ENCODE results near the gene FOSB. TPM values are rescaled to one million over a fixed set of nuclear protein-coding genes. Genes with fewer than 3 reads are reported as not detected.
A peak's percentile ranks its signal among the peaks of the same experiment; 100 is the strongest.

Gene FOSB
- total and polyA plus RNA-seq, 9 of the 15 experiments (the other 6 are each of a cell fraction or from before 2014, with no cell fraction given), result 0.11 to 2.7 (median 0.73) TPM

DNA sequence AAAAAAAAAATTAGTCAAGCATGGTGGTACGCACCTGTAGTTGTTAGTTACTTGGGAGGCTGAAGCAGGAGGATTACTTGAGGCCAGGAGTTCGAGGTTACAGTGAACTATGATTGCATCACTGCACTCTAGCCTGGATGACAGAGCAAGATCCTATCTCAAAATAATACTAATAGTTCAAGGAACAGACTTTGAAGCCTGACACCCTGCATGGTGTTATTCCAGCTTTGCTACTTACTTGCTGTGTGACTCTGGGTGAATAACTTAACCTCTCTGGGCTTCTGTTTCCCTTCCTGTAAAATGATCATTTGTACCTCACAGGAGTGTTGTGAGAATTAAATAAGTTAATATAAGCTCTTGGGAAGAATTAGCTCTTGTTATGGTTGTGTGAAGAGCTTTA lies 3.5 kb upstream of the FOSB start (continued):
- TF ChIP-seq, protein P1, sequence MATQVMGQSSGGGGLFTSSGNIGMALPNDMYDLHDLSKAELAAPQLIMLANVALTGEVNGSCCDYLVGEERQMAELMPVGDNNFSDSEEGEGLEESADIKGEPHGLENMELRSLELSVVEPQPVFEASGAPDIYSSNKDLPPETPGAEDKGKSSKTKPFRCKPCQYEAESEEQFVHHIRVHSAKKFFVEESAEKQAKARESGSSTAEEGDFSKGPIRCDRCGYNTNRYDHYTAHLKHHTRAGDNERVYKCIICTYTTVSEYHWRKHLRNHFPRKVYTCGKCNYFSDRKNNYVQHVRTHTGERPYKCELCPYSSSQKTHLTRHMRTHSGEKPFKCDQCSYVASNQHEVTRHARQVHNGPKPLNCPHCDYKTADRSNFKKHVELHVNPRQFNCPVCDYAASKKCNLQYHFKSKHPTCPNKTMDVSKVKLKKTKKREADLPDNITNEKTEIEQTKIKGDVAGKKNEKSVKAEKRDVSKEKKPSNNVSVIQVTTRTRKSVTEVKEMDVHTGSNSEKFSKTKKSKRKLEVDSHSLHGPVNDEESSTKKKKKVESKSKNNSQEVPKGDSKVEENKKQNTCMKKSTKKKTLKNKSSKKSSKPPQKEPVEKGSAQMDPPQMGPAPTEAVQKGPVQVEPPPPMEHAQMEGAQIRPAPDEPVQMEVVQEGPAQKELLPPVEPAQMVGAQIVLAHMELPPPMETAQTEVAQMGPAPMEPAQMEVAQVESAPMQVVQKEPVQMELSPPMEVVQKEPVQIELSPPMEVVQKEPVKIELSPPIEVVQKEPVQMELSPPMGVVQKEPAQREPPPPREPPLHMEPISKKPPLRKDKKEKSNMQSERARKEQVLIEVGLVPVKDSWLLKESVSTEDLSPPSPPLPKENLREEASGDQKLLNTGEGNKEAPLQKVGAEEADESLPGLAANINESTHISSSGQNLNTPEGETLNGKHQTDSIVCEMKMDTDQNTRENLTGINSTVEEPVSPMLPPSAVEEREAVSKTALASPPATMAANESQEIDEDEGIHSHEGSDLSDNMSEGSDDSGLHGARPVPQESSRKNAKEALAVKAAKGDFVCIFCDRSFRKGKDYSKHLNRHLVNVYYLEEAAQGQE (IDR thresholded peaks at IDR 0.05; ENCODE audit: borderline replicate concordance), result no peak
- TF ChIP-seq, protein P1 (CRISPR knock-in tag; IDR thresholded peaks at IDR 0.05; ENCODE audit: low read depth), result no peak
- TF ChIP-seq FOXJ3 (CRISPR knock-in tag; IDR thresholded peaks at IDR 0.05), result no peak
- TF ChIP-seq, protein P2, sequence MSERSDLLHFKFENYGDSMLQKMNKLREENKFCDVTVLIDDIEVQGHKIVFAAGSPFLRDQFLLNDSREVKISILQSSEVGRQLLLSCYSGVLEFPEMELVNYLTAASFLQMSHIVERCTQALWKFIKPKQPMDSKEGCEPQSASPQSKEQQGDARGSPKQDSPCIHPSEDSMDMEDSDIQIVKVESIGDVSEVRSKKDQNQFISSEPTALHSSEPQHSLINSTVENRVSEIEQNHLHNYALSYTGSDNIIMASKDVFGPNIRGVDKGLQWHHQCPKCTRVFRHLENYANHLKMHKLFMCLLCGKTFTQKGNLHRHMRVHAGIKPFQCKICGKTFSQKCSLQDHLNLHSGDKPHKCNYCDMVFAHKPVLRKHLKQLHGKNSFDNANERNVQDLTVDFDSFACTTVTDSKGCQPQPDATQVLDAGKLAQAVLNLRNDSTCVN (CRISPR knock-in tag; IDR thresholded peaks at IDR 0.05), result no peak
- peak; percentile 80 to 88 for TF ChIP-seq KDM1A (IDR thresholded peaks at IDR 0.05)
- TF ChIP-seq, protein P3, sequence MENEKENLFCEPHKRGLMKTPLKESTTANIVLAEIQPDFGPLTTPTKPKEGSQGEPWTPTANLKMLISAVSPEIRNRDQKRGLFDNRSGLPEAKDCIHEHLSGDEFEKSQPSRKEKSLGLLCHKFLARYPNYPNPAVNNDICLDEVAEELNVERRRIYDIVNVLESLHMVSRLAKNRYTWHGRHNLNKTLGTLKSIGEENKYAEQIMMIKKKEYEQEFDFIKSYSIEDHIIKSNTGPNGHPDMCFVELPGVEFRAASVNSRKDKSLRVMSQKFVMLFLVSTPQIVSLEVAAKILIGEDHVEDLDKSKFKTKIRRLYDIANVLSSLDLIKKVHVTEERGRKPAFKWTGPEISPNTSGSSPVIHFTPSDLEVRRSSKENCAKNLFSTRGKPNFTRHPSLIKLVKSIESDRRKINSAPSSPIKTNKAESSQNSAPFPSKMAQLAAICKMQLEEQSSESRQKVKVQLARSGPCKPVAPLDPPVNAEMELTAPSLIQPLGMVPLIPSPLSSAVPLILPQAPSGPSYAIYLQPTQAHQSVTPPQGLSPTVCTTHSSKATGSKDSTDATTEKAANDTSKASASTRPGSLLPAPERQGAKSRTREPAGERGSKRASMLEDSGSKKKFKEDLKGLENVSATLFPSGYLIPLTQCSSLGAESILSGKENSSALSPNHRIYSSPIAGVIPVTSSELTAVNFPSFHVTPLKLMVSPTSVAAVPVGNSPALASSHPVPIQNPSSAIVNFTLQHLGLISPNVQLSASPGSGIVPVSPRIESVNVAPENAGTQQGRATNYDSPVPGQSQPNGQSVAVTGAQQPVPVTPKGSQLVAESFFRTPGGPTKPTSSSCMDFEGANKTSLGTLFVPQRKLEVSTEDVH (IDR thresholded peaks at IDR 0.05; ENCODE audit: low read depth, partially characterized antibody), result no peak
- TF ChIP-seq, protein P4, sequence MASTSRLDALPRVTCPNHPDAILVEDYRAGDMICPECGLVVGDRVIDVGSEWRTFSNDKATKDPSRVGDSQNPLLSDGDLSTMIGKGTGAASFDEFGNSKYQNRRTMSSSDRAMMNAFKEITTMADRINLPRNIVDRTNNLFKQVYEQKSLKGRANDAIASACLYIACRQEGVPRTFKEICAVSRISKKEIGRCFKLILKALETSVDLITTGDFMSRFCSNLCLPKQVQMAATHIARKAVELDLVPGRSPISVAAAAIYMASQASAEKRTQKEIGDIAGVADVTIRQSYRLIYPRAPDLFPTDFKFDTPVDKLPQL (IDR thresholded peaks at IDR 0.05; ENCODE audit: extremely low read depth, insufficient read length), result no peak
- TF ChIP-seq NONO (IDR thresholded peaks at IDR 0.05; ENCODE audit: low read depth in 2 of 2, low read length in 1 of 2), result no peak
- TF ChIP-seq RBM17 (IDR thresholded peaks at IDR 0.05; ENCODE audit: borderline replicate concordance, low read depth, low read length), result no peak
- TF ChIP-seq NCOA4 (IDR thresholded peaks at IDR 0.05; ENCODE audit: partially characterized antibody), result no peak
- TF ChIP-seq ADNP (tag; IDR thresholded peaks at IDR 0.05), result peak; percentile 90
- no peak for TF ChIP-seq STAT5A (IDR thresholded peaks at IDR 0.05; ENCODE audit: borderline replicate concordance, low read length)
- no peak for TF ChIP-seq PPARD (CRISPR knock-in tag; IDR thresholded peaks at IDR 0.05)
- TF ChIP-seq JUN (IDR thresholded peaks at IDR 0.05; ENCODE audit: borderline replicate concordance, low read depth, low read length), result no peak
- TF ChIP-seq JUN (CRISPR knock-in tag; IDR thresholded peaks at IDR 0.05; ENCODE audit: borderline replicate concordance), result no peak
- no peak for TF ChIP-seq SETDB1 (IDR thresholded peaks at IDR 0.05; ENCODE audit: low read length)
